K562 (cell line): Measurements from ENCODE around the gene TOR1A. TPM values are rescaled to one million over a fixed set of nuclear protein-coding genes. Genes with fewer than 3 reads are reported as not detected.

Experiments
- KDM2B ChIP-seq: fragments of 250-450 bp; sonication (Bioruptor Pico); IDR thresholded peaks from 2 replicates; pipeline ENCODE4 v1.8.0; 2021; ENCODE audit warnings: mild to moderate bottlenecking, moderate library complexity
- MAFG ChIP-seq: fragments of 450-650 bp; conservative IDR thresholded peaks from 2 replicates; pipeline ENCODE4 v1.6.1; 2016; ENCODE audit warnings: missing genetic modification characterization, missing compliant biosample characterization
- PML ChIP-seq: IDR thresholded peaks from 2 replicates; pipeline ENCODE4 v1.6.1; 2012; ENCODE audit warnings: low read length, inconsistent platforms
- POLR3A ChIP-seq: IDR thresholded peaks from 2 replicates; pipeline ENCODE4 v1.6.1; 2011; ENCODE audit warnings: borderline replicate concordance, mild to moderate bottlenecking, moderate library complexity; ENCODE audit not compliant: insufficient read length, insufficient read depth; ENCODE audit errors: extremely low read depth
- ZNF121 ChIP-seq: sonication (generic); formaldehyde crosslinking; conservative IDR thresholded peaks from 2 replicates; pipeline ENCODE4 v1.8.0; 2022; ENCODE audit warnings: missing genetic modification reagents
- polyA plus RNA-seq, 8 experiments: library from polyadenylated mRNA; depleted of rRNA in 4 of 8; stranded (reverse) in 5 of 8; unstranded in 3 of 8; fragments of >200 nt; fragmentation: Nextera tagmentation in 2 of 8; fragmentation: Illumina TruSeq in 1 of 8; extraction: Ambion mirVana in 2 of 8; extraction: Trizol in 1 of 8; gene quantifications; 2 replicates each; pipeline versions ENCODE4 v1.2.1 to v1.2.3, GENCODE V29; 2011 to 2014; ENCODE audit warnings: inconsistent platforms in 1 of 8, missing spikeins in 1 of 8
- total RNA-seq, 7 experiments: library from RNA; depleted of rRNA in 6 of 7; stranded (reverse); fragments of >200 nt in 6 of 7; fragmentation: Illumina TruSeq in 2 of 7; extraction: Trizol in 2 of 7; gene quantifications; 2 replicates each; pipeline versions ENCODE4 v1.2.1 to v1.2.3, GENCODE V29; 2011 to 2021; ENCODE audit warnings: low replicate concordance in 1 of 7
- TF ChIP-seq, protein P1 (sequence below), 2 experiments: IDR thresholded peaks; 2 replicates each; pipeline ENCODE4 v1.6.1; 2012; ENCODE audit warnings: improper control_type of control experiment in 2 of 2, low read depth in 2 of 2, low read length in 2 of 2, borderline replicate concordance in 1 of 2
- TF ChIP-seq, protein P2 (sequence below): fragments of 450-650 bp; formaldehyde crosslinking; IDR thresholded peaks from 2 replicates; pipeline ENCODE4 v1.4.0; 2020; ENCODE audit warnings: mild to moderate bottlenecking, moderate library complexity

Gene TOR1A
- total and polyA plus RNA-seq, 9 of the 15 experiments (the other 6 are each of a cell fraction or from before 2014, with no cell fraction given) = 4.5 to 85.8 (median 51.3) TPM

DNA sequence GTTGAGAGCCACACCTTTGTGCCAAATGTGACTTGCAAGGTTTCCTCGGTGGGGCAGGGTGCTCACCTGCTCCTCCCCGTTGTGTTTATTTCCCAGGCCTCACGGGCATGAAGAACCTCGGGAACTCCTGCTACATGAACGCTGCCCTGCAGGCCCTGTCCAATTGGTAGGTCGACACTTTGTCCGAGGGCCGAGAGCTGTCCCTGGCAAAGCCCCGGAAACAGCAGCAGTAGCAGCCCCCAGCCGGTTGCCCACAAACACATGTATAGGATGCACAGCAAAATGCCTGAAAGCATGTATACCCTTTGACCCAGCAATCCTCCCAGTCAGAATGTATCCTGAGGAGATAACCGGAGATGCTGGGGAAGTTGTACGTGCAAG is 37.5 kb upstream of the TOR1A start (continued):
- TF ChIP-seq, protein P1, sequence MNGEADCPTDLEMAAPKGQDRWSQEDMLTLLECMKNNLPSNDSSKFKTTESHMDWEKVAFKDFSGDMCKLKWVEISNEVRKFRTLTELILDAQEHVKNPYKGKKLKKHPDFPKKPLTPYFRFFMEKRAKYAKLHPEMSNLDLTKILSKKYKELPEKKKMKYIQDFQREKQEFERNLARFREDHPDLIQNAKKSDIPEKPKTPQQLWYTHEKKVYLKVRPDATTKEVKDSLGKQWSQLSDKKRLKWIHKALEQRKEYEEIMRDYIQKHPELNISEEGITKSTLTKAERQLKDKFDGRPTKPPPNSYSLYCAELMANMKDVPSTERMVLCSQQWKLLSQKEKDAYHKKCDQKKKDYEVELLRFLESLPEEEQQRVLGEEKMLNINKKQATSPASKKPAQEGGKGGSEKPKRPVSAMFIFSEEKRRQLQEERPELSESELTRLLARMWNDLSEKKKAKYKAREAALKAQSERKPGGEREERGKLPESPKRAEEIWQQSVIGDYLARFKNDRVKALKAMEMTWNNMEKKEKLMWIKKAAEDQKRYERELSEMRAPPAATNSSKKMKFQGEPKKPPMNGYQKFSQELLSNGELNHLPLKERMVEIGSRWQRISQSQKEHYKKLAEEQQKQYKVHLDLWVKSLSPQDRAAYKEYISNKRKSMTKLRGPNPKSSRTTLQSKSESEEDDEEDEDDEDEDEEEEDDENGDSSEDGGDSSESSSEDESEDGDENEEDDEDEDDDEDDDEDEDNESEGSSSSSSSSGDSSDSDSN (IDR thresholded peaks at IDR 0.05; ENCODE audit: borderline replicate concordance in 1 of 2, low read depth in 2 of 2, low read length in 2 of 2) = no peak
- TF ChIP-seq ZNF121 (CRISPR knock-in tag) (no peak), KDM2B (CRISPR knock-in tag) (0 out of 2 replicates have a peak, but pooled peaks have one; percentile 25), PML (no peak), POLR3A (no peak), MAFG (no peak)
- TF ChIP-seq, protein P2, sequence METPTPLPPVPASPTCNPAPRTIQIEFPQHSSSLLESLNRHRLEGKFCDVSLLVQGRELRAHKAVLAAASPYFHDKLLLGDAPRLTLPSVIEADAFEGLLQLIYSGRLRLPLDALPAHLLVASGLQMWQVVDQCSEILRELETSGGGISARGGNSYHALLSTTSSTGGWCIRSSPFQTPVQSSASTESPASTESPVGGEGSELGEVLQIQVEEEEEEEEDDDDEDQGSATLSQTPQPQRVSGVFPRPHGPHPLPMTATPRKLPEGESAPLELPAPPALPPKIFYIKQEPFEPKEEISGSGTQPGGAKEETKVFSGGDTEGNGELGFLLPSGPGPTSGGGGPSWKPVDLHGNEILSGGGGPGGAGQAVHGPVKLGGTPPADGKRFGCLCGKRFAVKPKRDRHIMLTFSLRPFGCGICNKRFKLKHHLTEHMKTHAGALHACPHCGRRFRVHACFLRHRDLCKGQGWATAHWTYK (CRISPR knock-in tag) = peak; percentile 40; the same call in 1 of the 2 replicates
